Bronchial epithelial cell (primary cell): Measurements from ENCODE around the gene ZNF606. TPM values are rescaled to one million over a fixed set of nuclear protein-coding genes. Genes with fewer than 3 reads are reported as not detected.
A peak's percentile ranks its signal among the peaks of the same experiment; 100 is the strongest.
"Not testable (repeated sequence)": the region's sequence is repeated elsewhere in the genome, so short reads cannot be mapped to it uniquely, and the experiment has no call there.

ENCODE experiments used
- DNase-seq: peaks from one replicate; pipeline ENCODE4 v3.0.0-alpha.2; 2010; ENCODE audit warnings: low read depth
- FAIRE-seq: peaks from 2 replicates; lab custom pipeline; 2011; peaks lifted over from hg19 to GRCh38; lab: Jason Lieb, UNC
- H3K27me3 ChIP-seq: 2 replicates; pipeline ENCODE4 v1.5.1; 2011; ENCODE audit warnings: low read length; ENCODE audit not compliant: control insufficient read depth, insufficient read depth
- H3K36me3 ChIP-seq: 2 replicates; pipeline ENCODE4 v1.5.1; 2011; ENCODE audit warnings: low read length; ENCODE audit not compliant: control insufficient read depth, insufficient read depth
- H3K4me3 ChIP-seq: 2 replicates; pipeline ENCODE4 v1.5.1; 2011; ENCODE audit warnings: mild to moderate bottlenecking, low read depth, low read length, control low read depth
- total RNA-seq: library from RNA; depleted of rRNA; stranded (reverse); fragments of >200 nt; gene quantifications from 2 replicates; pipeline ENCODE4 v1.2.1, GENCODE V29; 2014
- TF ChIP-seq, protein P1 (sequence below): IDR thresholded peaks from 2 replicates; pipeline ENCODE4 v1.5.1; 2011; ENCODE audit warnings: mild to moderate bottlenecking, moderate library complexity, low read length, control low read depth, inconsistent platforms; ENCODE audit not compliant: insufficient read depth, severe bottlenecking

ZNF606 gene
- total RNA-seq, 1 donor from 2014 or later, result 9.2 TPM

DNA sequence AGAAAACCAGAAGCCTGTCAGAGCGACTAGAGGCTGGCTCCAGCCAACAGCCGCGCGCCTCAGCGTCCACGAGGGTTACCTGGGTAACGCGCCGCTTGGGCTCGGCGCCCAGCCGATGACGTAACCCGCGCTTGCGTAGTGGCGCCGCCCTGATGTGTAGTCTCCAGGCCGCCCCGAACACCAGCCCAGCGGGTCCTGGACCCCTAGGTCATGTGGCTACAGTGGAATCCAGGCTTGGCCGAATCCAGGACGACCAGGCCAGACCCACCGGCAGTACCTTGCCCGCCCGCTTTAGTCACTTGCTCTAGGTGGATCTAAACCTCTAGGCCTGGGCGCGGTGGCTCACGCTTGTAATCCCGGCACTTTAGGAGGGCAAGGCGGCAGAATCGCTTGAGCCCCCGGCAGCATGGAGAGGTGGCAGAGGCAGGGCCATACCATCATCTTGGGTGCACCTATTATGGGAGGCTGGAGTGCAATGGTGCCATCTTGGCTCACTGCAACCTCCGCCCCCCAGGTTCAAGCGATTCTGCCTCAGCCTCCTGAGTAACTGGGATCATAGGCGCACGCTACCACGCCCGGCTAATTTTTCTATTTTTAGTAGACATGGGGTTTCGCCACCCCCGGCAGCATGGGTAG lies 7.2 kb upstream of the ZNF606 start:
- Histone ChIP-seq H3K36me3 (peaks cover 3% of the 10 kb centered on the region), H3K27me3 (no peaks in the 10 kb centered on the region), H3K4me3 (peak overlapping the region; percentile 66)
- DNase-seq (peak; percentile 75), FAIRE-seq (no peak)
- TF ChIP-seq, protein P1, sequence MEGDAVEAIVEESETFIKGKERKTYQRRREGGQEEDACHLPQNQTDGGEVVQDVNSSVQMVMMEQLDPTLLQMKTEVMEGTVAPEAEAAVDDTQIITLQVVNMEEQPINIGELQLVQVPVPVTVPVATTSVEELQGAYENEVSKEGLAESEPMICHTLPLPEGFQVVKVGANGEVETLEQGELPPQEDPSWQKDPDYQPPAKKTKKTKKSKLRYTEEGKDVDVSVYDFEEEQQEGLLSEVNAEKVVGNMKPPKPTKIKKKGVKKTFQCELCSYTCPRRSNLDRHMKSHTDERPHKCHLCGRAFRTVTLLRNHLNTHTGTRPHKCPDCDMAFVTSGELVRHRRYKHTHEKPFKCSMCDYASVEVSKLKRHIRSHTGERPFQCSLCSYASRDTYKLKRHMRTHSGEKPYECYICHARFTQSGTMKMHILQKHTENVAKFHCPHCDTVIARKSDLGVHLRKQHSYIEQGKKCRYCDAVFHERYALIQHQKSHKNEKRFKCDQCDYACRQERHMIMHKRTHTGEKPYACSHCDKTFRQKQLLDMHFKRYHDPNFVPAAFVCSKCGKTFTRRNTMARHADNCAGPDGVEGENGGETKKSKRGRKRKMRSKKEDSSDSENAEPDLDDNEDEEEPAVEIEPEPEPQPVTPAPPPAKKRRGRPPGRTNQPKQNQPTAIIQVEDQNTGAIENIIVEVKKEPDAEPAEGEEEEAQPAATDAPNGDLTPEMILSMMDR, result no peak

DNA sequence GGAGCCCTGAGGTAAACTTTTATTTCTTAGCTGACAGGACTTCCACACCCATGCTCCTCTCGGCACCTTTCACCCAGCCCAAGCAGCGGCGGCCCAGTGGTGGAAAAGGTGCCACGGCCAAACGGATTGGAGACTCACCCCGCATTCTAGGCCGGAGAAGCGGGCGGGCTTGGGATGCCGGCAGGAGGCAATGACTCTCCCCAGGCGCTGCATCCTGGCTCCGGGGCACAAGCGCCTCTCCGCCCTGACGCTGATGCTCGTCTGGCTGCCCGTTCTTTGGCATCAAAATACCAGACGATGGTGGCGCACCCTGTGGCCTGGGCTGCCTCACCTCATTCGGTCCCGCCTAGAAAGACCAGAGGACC lies 6.7 kb upstream of the ZNF606 start:
- no peak for DNase-seq
- Histone ChIP-seq H3K4me3 (peak overlapping the region; percentile 66), H3K27me3 (no peaks in the 10 kb centered on the region), H3K36me3 (peaks cover 5% of the 10 kb centered on the region)
- FAIRE-seq, result no peak
- TF ChIP-seq, protein P1, result no peak

GRCh38 chr19:58008877-58009276 lies 6.3 kb upstream of the ZNF606 start:
- not testable (repeated sequence) for H3K27me3 ChIP-seq, FAIRE-seq, H3K36me3 ChIP-seq
- DNase-seq, result peak; percentile 77
- peak overlapping the region; percentile 66 for H3K4me3 ChIP-seq

DNA sequence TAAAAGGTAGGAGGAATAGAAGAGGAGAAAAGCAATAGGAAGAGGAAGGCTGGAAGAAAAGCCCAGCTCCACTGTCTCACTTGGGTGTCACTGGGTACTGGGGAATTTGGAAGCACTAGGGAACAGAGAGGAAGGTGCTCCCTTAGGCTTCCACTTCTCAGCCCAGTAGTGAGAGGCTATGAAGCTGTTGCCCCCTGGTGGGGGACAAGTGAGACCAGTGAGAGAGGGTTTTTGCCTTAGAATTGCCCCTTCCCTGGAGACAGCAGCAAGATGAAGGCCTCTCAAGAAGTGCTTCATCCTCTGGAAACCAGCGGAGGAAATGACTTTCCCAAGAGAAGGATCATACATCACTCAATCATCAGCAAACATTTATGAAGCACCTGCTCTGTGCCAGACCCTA lies 4.7 kb upstream of the ZNF606 start:
- Histone ChIP-seq H3K4me3 (no peak overlapping the region), H3K36me3 (peaks cover 7% of the 10 kb centered on the region), H3K27me3 (no peaks in the 10 kb centered on the region)
- no peak for FAIRE-seq
- DNase-seq, result no peak
- TF ChIP-seq, protein P1, result no peak

- DNase-seq (peak; percentile 12), FAIRE-seq (no peak)
- Histone ChIP-seq H3K27me3 (no peaks in the 10 kb centered on the region), H3K4me3 (peak overlapping the region; percentile 77), H3K36me3 (peaks cover 24% of the 10 kb centered on the region)
- TF ChIP-seq, protein P1, result no peak
Observed at GRCh38 chr19:58003174-58003828, 681 bp upstream of the ZNF606 start.

GRCh38 chr19:58001895-58002369 lies 688 bp downstream of the ZNF606 start:
- Histone ChIP-seq H3K27me3 (no peaks in the 10 kb centered on the region), H3K36me3 (peaks cover 25% of the 10 kb centered on the region), H3K4me3 (peak overlapping the region; percentile 77)
- DNase-seq, result no peak
- FAIRE-seq, result no peak
- TF ChIP-seq, protein P1, result no peak
